Activated naive CD4-positive, alpha-beta T cell treated with anti-CD3 and anti-CD28 coated beads, Interleukin-2, amount 10 ng/mL, durations not matched to agents 5 hours and 36 hours (primary cell): ENCODE measurements around the gene POLR3A. TPM values are rescaled to one million over a fixed set of nuclear protein-coding genes. Genes with fewer than 3 reads are reported as not detected.

Experiments
- total RNA-seq, 2 experiments: library from RNA; stranded (reverse); gene quantifications; one replicate each; pipeline ENCODE4 v1.2.3, GENCODE V29; 2021

The POLR3A gene
- 10 to 100 TPM; 15.4 to 16.8 TPM for total RNA-seq

GRCh38 chr10:78029269-78030226 is at the start of gene POLR3A:
POLR3A (minus strand) TSS chr10:78029515; CDS start chr10:78029407, 108 bp downstream.

DNA sequence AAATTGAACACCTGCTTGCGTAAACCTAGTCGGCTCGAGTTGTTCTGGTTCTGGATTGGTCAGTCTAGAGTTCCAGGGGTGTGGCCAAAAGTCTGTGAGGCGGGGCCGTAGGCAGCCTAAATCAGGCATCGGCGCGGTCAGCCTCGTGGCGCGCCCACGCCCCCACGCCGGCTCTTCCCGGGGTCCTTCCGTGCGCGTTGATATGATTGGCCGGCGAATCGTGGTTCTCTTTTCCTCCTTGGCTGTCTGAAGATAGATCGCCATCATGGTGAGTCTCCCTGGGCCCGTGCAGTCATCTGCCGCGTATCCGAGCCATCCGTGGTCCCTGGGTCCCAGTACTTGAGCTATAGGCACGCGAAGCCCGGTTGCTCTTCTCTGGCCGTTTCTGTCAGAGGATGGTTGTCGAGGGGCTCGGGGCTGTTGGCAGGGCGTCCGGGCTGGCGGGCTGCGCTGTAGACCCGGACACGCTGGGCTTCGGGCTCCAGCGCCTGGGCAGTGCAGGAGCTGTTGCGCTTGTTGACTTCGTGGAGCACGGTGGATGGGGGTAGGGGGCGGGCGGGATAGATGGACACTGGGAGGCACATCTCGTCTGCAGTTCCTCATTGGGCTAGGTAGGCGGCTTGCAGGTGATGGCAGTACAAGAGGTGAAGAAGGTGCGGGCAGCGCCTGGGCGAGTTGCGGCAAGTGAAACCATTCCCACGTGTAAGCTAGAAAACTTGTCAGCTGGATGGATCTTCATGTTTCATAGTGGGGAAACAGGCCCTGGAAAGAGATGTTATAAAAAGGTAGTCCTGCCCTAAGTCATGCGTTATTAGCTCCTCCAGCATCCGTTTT is 4.5 kb upstream of the POLR3A start, which contains the start of gene RPS24:
Gene RPS24 (plus strand): TSS at position 227 of the 834 bp plus-strand sequence. CDS start 39 bp downstream, at position 266.

GRCh38 chr10:77926566-77927401 is 102.5 kb downstream of the POLR3A start, which contains the start of gene DLG5:
DLG5 (minus strand) TSS chr10:77926755; CDS start chr10:77926520, 235 bp downstream.

Other genes starting within 250 kb of the POLR3A start
- 1 to 10 TPM; 7.0 to 7.5 TPM for gene DLG5, start 102.8 kb downstream of the POLR3A start, total RNA-seq
- 1,000 to 10,000 TPM; 2,047 to 2,073 TPM for gene RPS24, start 4.3 kb upstream of the POLR3A start, total RNA-seq